ENCODE results near the gene SYCE3.

- no peak for TF ChIP-seq CTCF (IDR thresholded peaks at IDR 0.05)
- TF ChIP-seq EZH2 (IDR thresholded peaks at IDR 0.05), result no peak
- no peak for TF ChIP-seq EZH2phosphoT487 (IDR thresholded peaks at IDR 0.05)
These were observed 34.6 kb downstream of the SYCE3 start for GRCh38 chr22:50527921-50528681.
